GM20000 (cell line): ENCODE measurements around the gene AOPEP.

Experiments
- DNase-seq: peaks from one replicate; pipeline ENCODE4 v3.0.0; 2012; ENCODE audit warnings: low spot score
- TF ChIP-seq, protein P1 (sequence below): IDR thresholded peaks from 2 replicates; pipeline ENCODE4 v1.5.1; 2012; ENCODE audit warnings: mild to moderate bottlenecking, control low read depth; ENCODE audit errors: extremely low read depth, missing control alignments

Gene AOPEP

DNA sequence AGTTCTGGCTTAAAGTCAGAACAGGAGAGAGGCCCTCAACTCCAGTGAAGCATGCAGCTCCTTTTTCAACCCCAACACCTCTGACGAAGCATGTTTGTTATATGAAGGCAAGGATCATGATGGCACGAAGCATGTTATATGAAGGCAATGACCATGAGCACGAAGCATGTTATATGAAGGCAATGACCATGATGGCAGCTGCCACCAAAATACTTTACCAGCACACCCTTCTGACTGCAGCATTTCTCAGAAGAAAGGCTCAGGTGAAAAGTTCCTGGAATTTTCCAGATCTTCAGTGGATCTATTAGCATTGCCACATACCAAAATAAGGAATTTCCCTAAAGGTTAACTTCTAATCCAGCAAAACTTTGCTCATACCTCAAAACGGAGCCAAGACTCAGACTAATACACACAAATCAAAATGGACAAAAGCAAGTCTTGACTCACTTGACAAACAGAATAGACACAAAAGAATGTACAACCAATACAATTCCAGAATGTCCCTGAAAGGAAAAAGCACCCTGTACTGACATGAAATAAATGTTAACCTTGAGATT, 373.6 kb downstream of the AOPEP start:
- no peak for DNase-seq
- TF ChIP-seq, protein P1, sequence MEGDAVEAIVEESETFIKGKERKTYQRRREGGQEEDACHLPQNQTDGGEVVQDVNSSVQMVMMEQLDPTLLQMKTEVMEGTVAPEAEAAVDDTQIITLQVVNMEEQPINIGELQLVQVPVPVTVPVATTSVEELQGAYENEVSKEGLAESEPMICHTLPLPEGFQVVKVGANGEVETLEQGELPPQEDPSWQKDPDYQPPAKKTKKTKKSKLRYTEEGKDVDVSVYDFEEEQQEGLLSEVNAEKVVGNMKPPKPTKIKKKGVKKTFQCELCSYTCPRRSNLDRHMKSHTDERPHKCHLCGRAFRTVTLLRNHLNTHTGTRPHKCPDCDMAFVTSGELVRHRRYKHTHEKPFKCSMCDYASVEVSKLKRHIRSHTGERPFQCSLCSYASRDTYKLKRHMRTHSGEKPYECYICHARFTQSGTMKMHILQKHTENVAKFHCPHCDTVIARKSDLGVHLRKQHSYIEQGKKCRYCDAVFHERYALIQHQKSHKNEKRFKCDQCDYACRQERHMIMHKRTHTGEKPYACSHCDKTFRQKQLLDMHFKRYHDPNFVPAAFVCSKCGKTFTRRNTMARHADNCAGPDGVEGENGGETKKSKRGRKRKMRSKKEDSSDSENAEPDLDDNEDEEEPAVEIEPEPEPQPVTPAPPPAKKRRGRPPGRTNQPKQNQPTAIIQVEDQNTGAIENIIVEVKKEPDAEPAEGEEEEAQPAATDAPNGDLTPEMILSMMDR: no peak

DNA sequence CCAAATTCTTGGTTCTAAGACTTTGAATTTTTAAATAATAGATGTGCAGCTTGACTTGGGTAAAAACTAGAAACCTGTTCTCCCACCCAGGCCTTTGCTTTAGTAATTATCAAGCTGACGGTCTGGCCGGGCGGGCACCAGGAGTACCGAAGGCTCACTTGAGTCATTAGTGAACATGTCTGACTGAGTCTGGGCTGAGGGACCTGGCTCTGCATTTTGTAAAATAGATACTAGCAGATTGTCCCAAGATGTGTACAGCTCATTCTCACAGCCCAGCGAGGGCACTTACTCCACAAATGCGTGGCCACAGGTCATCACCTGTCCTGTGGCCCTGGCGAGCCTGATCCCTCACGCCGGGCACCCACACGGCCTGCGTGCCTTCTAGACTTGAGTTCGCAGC, 374.8 kb downstream of the AOPEP start:
- TF ChIP-seq, protein P1: no peak
- no peak for DNase-seq

DNA sequence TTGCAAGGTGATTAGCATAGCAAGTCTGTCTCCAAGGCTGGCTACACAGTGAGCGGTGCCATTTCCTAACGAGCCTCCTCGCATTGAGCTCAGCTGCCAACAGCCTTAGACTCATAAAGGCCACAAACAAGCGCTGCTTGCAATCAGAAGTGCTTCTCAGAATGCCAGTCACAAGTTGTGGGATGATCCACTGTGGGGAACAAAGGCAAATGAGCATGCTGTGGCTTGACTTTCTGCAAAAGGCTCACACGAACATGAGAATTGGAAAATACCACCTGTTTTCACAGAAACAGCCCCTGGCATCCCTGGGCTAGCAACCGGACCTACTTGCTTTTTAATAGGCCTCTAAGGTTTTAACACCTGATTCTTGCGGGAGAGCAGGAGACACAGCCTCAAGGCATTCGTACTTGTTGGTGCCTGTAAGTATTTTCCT, 375.5 kb downstream of the AOPEP start:
- no peak for DNase-seq
- TF ChIP-seq, protein P1: no peak

DNA sequence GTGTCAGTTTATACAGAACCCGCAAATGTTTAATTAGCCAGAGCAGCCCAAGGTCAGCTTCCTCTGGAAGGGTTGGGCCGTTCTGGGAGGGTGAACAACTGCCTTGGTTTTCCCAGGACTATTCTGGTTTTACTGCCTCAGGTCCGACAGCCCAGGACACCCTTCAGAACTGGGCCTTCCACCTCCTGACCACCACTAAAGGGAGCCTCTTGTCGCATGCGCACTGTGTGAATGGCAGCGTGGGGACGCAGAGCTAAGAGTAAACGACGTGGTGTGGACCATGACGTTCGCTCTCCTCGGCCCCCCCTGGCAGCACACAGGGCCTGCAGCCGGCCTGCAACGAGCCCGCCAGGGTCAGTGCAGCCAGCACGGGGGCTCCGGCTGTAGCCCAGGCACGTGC, 376.1 kb downstream of the AOPEP start:
- TF ChIP-seq, protein P1: no peak
- no peak for DNase-seq

DNA sequence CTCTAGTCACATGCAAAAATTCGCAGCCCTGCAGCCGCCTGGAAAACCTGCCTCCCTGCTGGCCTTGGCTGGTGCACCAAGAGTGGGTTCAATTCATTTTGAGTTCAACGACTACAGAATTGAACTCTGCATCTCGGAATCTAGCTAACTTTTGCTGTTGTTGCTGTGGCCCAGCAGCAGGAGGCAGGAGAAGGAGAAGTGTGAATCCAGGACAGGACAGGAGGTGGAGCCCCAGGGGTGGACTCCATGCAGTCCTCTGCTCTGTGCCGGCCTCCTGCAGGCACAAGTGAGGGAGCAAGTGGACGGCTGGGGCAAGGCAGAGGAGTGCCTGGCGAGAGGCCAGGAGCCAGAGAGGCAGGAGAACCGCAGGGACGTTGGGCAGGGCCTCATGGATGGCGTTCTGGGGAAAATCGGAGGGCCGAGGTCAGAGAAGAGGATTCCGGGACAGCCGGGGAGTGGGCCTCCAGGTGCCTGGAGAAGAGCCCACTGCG, 376.8 kb downstream of the AOPEP start:
- no peak for DNase-seq
- TF ChIP-seq, protein P1: no peak

DNA sequence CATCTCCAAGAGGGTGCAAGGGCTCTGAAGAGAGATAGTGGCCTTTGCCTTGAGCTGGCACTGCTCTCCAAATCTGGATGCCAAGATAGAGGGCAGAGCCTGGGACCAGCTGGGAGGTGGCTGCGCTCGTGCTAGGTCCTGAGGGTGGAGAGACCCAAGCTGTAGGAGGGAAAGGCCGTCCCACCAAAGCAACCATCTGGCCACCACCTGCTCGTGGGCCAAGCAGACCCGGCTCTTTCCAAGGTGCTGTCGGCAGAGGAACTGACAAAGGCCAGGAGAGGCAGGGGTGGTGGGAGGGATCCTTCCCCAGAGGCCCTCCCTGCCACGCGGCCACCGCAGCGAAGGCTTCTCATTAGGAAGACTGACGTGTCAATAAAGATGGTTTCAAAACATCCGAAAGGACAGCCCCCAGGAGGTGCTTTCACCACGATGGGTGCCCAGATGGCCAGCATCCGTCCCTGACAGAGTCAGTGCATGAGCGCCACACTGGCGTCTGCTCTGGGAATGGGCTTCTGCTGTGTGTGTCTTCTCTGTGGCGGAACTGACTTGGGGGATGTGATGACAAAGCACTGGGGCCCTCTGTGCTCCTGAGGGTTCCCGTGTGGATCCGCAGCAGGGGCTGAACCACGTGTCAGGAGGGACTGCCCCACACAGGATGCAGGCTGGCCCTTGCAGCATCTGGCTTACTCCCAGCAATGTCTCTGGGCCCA, 377.5 kb downstream of the AOPEP start:
- DNase-seq: no peak

DNA sequence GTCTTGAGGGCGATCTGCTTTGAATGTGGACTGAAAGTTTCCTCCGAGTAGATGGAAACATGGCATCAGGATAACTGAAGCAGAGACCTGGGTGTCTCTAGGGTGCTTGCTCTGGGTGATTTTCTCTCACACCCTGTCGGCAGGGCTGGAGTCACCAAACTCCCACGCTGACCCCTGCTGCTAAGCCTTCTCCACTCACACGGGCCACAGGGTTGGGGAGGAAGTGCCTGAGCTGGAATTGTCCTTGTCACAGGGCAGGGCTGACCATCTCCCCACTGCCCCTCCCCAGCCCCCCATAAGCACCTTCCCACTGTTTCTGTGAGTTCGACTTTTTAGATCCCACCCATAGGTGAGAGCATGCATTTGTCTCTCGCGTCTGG, 378.1 kb downstream of the AOPEP start:
- no peak for DNase-seq

More for the DNA sequence above, 377.5 kb downstream of the AOPEP start:
- TF ChIP-seq, protein P1: no peak

More for the DNA sequence above, 378.1 kb downstream of the AOPEP start:
- TF ChIP-seq, protein P1: no peak
